ENCODE results near the gene RSL1D1. TPM values are rescaled to one million over a fixed set of nuclear protein-coding genes. Genes with fewer than 3 reads are reported as not detected.

RSL1D1 gene
- total and polyA plus RNA-seq, 9 of the 15 experiments (the other 6 are each of a cell fraction or from before 2014, with no cell fraction given): 259 to 753 (median 373) TPM

GRCh38 chr16:11896486-11897176 is 45.3 kb upstream of the RSL1D1 start:
- FAIRE-seq (no peak), DNase-seq (ENCODE audit: extremely low read depth in 1 of 4, low spot score in 3 of 4) (no peak), ATAC-seq (no peak)
- TF ChIP-seq TRIM25 (IDR thresholded peaks at IDR 0.05; ENCODE audit: borderline replicate concordance): no peak
- Histone ChIP-seq H2AFZ (ENCODE audit: low read depth, low read length) (no peak overlapping the region), H3K27ac (ENCODE audit: extremely low read depth, low read depth, low read length) (no peak overlapping the region), H3K9ac (ENCODE audit: insufficient read depth in 1 of 2, low read depth in 2 of 2, low read length in 2 of 2) (no peak overlapping the region), H4K20me1 (replicated peaks; ENCODE audit: control insufficient read depth, insufficient read depth, low read length) (peaks cover 22% of the 10 kb centered on the region), H3K4me2 (ENCODE audit: insufficient read depth, low read length) (no peak overlapping the region), H3K9me1 (ENCODE audit: control insufficient read depth, insufficient read depth, low read length) (no peaks in the 10 kb centered on the region), H3K27me3 (ENCODE audit: control insufficient read depth in 2 of 2, insufficient read depth in 2 of 2, low read length in 2 of 2) (no peaks in the 10 kb centered on the region), H3K9me3 (replicated peaks; ENCODE audit: control insufficient read depth, insufficient read depth, low read depth, low read length) (no peaks in the 10 kb centered on the region), H3K4me3 (no peak overlapping the region), H3K79me2 (ENCODE audit: control insufficient read depth, insufficient read depth, low read length) (peaks cover 67% of the 10 kb centered on the region), H3K36me3 (ENCODE audit: control insufficient read depth, insufficient read depth, low read length) (peaks cover 89% of the 10 kb centered on the region), H3K4me1 (replicated peaks in 1 of 2; ENCODE audit: control insufficient read depth in 2 of 2, insufficient read depth in 2 of 2, low read length in 2 of 2) (no peaks in the 10 kb centered on the region)
- CTCF ChIA-PET (ENCODE audit: low intra/inter-chr PET ratio): no interaction called here
- WGBS (ENCODE audit: insufficient coverage, low coverage, missing lambda C conversion rate): 100% methylated on average over 5 of the region's 5 CpGs
- POLR2A ChIA-PET: interaction anchor here (0.8 to 1.7 kb wide), 4 partner anchors 8 to 154 kb away, joined by 3 to 4 read pairs (median 3); no protein-coding TSS in a partner anchor
- BruUV-seq (replicated peaks): no TSS peak
- in situ Hi-C loops (cut with MboI) (no loop called here), intact Hi-C loops (cut with micrococcal nuclease) (no loop called here)

DNA sequence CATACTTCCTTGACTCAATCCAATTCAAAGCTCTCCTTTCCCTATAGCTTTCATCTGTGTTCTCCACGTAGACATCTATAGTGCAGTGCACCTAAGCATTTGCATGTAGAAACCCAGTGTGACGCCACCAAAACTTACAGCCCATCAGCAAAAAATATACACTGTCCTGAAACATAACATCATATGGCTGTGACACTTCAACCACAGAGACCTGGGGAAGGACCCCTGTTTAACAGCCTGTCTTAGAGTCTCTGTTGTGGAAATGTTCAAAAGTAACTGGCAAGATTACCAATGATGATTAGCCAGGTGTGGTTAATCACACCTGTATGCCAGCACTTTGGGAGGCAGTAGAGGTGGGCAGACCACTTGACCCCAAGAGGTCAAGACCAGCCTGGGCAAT is 42.2 kb upstream of the RSL1D1 start:
- Histone ChIP-seq H3K27ac (ENCODE audit: extremely low read depth, low read depth, low read length) (no peak overlapping the region), H3K27me3 (ENCODE audit: control insufficient read depth in 2 of 2, insufficient read depth in 2 of 2, low read length in 2 of 2) (no peaks in the 10 kb centered on the region), H4K20me1 (replicated peaks; ENCODE audit: control insufficient read depth, insufficient read depth, low read length) (0 out of 2 replicates have a peak, but pooled peaks cover 3% of the 10 kb centered on the region), H2AFZ (ENCODE audit: low read depth, low read length) (no peak overlapping the region), H3K9ac (ENCODE audit: insufficient read depth in 1 of 2, low read depth in 2 of 2, low read length in 2 of 2) (no peak overlapping the region), H3K9me1 (ENCODE audit: control insufficient read depth, insufficient read depth, low read length) (no peaks in the 10 kb centered on the region), H3K9me3 (replicated peaks; ENCODE audit: control insufficient read depth, insufficient read depth, low read depth, low read length) (no peaks in the 10 kb centered on the region), H3K79me2 (ENCODE audit: control insufficient read depth, insufficient read depth, low read length) (peaks cover 36% of the 10 kb centered on the region), H3K36me3 (ENCODE audit: control insufficient read depth, insufficient read depth, low read length) (peaks cover 87% of the 10 kb centered on the region), H3K4me1 (replicated peaks in 1 of 2; ENCODE audit: control insufficient read depth in 2 of 2, insufficient read depth in 2 of 2, low read length in 2 of 2) (no peaks in the 10 kb centered on the region), H3K4me2 (ENCODE audit: insufficient read depth, low read length) (no peak overlapping the region), H3K4me3 (no peak overlapping the region)
- BruUV-seq (replicated peaks): no TSS peak
- in situ Hi-C loops (cut with MboI): no loop called here
- ChIA-PET CTCF (ENCODE audit: low intra/inter-chr PET ratio) (no interaction called here), POLR2A (no interaction called here)
- DNase-seq (ENCODE audit: extremely low read depth in 1 of 4, low spot score in 3 of 4): no peak
- ATAC-seq: no peak
- intact Hi-C loops (cut with micrococcal nuclease): no loop called here
- 93% methylated on average over 2 of the region's 2 CpGs for WGBS (ENCODE audit: insufficient coverage, low coverage, missing lambda C conversion rate)
- no peak for FAIRE-seq
- TF ChIP-seq DDX20 (tag; IDR thresholded peaks at IDR 0.05; ENCODE audit: low read depth) (no peak), TAF7 (tag; IDR thresholded peaks at IDR 0.05) (no peak), CREB5 (CRISPR knock-in tag; IDR thresholded peaks at IDR 0.05) (no peak), MTA1 (IDR thresholded peaks at IDR 0.05; ENCODE audit: borderline replicate concordance) (no peak), RNF2 (IDR thresholded peaks at IDR 0.05) (no peak), ZNF77 (CRISPR knock-in tag; IDR thresholded peaks at IDR 0.05) (no peak), CBX1 (IDR thresholded peaks at IDR 0.05; ENCODE audit: low read depth) (no peak), ZNF12 (CRISPR knock-in tag; IDR thresholded peaks at IDR 0.05) (no peak)
- TF ChIP-seq, protein P1, sequence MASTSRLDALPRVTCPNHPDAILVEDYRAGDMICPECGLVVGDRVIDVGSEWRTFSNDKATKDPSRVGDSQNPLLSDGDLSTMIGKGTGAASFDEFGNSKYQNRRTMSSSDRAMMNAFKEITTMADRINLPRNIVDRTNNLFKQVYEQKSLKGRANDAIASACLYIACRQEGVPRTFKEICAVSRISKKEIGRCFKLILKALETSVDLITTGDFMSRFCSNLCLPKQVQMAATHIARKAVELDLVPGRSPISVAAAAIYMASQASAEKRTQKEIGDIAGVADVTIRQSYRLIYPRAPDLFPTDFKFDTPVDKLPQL (IDR thresholded peaks at IDR 0.05; ENCODE audit: extremely low read depth, insufficient read length): no peak

All from K562 (cell line).